ENCODE results near the gene APPL2.

DNA sequence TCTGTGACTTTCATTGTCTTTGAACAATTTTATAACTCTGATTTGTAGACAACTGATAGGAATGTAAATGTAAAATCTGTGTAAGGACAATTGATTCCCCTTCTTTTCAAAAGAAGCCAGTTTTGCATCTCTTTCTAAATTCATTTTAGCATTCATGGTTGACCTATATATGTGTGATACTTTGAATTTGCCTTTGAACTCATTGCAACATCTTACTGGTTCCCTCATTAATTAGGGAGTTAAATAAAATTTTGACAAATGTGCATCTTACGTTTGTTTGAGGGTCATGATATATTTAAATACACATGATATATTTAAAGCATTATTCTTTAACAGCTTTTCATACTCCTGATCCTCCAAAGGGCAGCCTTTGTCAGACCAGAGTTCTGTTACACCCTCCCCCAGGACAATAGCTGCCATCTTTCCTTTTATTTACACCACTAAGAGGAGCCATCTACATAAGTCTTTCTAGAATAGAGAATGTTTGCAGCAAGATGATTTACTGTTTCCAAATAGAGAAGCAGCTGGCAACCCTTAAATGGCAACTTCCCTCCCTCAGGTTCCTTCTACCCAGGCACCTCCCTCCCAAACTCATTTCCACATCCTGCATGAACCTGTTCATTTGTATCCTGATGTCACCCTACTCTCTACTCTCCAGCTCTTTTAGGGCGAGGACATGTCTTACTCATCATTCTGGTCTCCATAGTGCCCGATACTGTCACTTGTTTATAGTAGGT lies 40.2 kb upstream of the APPL2 start:
- TF ChIP-seq POLR2A (IDR thresholded peaks at IDR 0.05): no peak
- TF ChIP-seq, protein P1, sequence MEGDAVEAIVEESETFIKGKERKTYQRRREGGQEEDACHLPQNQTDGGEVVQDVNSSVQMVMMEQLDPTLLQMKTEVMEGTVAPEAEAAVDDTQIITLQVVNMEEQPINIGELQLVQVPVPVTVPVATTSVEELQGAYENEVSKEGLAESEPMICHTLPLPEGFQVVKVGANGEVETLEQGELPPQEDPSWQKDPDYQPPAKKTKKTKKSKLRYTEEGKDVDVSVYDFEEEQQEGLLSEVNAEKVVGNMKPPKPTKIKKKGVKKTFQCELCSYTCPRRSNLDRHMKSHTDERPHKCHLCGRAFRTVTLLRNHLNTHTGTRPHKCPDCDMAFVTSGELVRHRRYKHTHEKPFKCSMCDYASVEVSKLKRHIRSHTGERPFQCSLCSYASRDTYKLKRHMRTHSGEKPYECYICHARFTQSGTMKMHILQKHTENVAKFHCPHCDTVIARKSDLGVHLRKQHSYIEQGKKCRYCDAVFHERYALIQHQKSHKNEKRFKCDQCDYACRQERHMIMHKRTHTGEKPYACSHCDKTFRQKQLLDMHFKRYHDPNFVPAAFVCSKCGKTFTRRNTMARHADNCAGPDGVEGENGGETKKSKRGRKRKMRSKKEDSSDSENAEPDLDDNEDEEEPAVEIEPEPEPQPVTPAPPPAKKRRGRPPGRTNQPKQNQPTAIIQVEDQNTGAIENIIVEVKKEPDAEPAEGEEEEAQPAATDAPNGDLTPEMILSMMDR (IDR thresholded peaks at IDR 0.05 in 4 of 5, conservative IDR thresholded peaks at IDR 0.05 in 1 of 5): no peak
